HG02840 (cell line): ENCODE results near the gene AQP4.

Source experiments
- ATAC-seq: cut with Tn5 transposase; IDR thresholded peaks from one replicate; pipeline ENCODE4 v1.9.1; 2021; ENCODE audit warnings: mild to moderate bottlenecking, moderate library complexity, moderate number of reproducible peaks; ENCODE audit not compliant: unreplicated experiment, low FRiP score

Gene AQP4, protein sequence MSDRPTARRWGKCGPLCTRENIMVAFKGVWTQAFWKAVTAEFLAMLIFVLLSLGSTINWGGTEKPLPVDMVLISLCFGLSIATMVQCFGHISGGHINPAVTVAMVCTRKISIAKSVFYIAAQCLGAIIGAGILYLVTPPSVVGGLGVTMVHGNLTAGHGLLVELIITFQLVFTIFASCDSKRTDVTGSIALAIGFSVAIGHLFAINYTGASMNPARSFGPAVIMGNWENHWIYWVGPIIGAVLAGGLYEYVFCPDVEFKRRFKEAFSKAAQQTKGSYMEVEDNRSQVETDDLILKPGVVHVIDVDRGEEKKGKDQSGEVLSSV

GRCh38 chr18:26865557-26865956 lies at the start of gene AQP4:
Gene AQP4, minus strand, starts transcription at chr18:26865707. Its CDS starts 18 bp downstream, at chr18:26865689.
- ATAC-seq: no peak

DNA sequence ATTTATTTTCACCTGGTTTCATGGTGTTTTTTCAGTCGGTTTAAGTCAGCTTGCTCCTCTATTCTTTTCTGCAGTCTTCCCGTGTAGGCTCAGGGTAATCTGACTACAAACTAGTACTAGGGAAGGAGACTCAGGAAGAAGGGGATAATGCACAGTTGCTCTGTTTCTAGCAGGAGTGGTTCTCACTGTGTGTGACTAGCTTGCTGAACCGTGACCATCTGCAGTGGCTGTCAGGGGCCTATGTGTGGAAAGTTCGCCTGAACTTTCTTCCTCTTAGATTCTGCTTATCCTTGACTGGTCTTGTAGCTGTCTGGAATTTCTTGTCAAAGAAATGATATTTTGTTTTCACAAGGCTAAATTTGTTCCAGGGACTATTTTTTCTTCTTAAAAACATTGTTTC lies 46.3 kb upstream of the AQP4 start:
- no peak for ATAC-seq

DNA sequence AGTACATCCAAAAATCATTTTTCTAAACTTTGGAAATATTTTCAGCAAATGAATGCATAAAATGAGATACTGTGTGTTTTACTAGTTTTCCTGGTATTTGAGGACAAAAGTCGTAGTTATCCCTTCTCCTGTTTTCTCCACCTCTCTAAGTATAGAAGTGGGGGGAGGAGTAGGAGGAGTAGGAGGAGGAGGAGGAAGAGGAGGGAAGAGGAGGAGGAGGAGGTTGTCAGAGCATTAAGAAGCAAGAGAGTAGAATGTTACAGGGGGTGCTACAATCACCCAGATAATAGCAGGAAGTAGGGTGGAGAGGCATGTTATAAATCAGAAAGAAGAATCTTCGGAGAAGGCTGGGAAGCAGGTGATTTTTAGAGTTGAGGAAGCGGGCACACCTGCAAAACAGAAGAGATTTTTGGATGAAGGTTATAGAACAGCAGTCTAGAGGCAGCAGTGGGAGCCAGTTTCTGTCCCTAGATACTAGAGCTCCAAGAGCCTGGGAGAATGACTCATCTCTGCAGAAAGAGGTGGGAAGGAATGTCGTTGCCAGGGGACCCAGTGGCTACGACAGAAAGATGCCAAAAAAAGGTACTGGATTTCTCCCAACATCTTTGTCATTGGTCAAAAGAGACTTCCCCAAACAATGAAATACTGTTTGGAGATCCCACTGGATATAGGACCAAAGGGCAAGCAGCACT lies 44.2 kb upstream of the AQP4 start:
- ATAC-seq: no peak

DNA sequence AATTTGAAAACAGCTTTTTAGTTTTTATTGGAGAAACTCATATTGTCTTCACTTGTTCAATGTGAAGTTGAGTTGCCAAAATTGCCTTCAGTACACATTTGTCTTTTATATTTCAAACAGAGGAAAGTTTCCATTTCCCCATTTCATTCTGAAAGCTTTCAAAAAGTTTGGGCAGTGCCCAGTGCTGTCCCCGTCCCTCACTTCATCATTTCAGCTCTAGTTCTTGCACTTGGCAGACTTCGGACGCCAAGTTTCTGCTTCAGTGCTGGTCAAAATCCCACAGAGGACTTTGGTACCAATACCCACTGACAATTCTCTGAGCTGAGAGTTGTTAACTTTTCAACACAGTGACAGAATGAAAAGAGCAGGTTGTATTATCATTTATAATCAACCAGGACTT lies 43.4 kb upstream of the AQP4 start:
- ATAC-seq: no peak

DNA sequence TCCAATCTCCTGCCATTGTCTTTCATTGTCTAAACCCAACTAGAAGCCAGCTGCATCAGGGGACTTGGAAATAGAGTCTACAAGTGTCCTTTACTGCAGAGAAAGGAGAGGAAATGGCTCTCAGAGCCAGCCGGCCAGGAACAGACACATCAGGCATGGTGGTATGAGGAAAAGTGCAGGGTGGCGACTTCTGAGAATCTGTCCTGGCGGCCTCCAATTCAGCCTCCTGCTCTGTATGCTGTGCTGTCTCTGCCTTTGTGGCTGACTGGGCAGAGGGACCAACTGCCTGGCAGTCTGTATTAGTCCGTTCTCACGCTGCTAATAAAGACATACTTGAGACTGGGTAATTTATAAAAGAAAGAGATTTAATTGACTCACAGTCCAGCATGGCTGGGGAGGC lies 36.8 kb upstream of the AQP4 start:
- ATAC-seq: no peak

DNA sequence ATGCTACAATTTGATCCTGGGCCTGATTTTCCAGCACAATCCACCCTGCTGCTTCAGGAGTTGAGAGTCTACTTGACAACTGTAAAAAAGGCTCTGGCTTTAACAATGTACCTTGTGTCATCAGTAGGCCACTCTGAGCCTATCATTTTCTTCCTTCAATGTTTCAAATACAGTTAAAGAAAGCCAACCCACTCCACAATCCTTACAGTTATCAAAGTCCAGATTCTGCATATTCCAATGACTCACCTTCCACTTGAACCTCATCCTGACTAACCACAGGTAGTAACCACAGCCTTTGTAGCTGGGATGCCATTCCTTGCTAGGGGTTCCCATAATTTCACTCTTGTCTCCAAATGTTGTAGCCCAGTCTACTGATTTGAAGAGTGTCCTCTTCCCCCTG lies 35.5 kb upstream of the AQP4 start:
- ATAC-seq: no peak

DNA sequence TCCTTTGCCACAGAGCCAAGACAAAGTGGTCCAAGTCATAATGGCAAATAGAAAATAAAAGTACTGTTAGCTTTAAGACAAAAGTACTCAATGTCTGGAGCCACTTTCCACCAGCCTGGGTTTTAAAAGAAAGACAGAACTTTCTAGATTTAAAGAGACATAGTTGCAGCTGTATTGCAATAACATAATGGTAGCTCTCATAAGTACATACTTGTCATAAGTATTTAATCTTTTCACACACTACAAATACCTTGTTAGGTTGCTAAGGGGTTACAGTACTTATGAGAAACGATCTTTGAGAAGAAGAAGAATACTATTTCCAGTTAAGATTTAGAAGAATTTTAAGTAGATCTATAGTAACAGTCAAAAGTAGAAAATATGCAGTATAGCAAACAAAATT lies 28.9 kb upstream of the AQP4 start:
- ATAC-seq: no peak

GRCh38 chr18:26893996-26894395 lies 28.5 kb upstream of the AQP4 start:
- no peak for ATAC-seq

DNA sequence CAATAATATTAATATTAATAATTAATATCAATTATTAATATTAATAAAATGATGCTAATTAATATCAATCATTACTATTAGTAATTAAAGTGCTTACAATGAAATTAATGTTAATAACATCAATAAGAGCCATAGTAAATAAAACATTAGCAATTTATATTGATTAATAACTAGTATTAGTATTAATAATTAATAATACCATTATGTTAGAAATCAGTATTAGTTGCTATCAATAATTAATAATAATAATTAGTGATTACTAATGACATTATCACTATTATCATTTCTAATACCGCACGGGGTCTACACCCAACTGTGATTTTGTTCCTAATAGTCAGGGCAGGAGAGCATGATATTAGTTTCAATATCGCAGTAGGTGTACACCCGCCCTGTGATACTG lies 22.8 kb upstream of the AQP4 start:
- ATAC-seq: no peak

DNA sequence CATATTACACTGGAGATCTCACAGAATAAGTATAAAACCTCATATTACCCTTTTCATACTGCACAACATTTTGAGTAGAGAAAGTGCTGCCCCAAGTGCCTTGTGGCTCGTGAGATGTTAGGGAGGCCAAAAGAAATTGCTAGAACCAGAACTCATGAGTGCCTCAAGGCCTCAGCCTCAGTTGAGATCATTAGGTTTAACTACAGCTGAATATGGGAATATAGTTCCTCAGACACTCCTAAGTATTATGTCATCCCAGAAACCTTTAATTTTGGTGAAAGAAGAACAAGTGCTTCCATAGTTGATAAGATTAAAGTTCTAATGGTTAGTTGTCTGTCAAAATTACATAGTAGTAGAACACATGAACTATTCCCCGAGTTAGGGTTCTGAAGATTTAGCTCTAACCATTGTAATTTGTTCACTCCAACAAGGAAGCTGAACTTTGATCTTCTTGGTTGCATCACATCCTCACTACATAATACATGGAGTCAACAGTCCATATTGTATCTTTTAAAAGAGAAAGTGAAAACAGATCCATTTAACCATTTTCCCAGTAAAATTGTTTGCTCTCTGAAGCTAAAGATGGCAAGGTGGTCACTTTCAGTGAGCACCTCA lies 9.6 kb upstream of the AQP4 start:
- no peak for ATAC-seq

DNA sequence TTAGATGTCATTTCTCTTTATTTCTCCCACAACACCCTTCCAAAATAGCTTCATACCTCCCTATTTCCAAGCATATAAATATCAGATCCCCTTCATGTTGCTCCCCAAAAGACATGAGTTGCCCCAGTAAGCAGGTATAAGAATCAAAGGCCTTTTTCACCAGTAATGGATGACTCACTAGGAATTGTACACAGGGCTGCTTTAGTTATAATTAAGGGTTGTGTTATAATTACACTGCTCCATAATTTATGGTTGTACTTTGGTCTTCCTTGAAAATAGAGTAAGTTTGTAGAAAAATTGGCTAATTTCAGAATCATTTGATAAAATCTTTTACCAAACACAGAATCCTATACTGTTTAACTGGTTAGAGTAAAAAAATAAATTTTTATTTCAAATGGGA lies 8.8 kb upstream of the AQP4 start:
- ATAC-seq: no peak

DNA sequence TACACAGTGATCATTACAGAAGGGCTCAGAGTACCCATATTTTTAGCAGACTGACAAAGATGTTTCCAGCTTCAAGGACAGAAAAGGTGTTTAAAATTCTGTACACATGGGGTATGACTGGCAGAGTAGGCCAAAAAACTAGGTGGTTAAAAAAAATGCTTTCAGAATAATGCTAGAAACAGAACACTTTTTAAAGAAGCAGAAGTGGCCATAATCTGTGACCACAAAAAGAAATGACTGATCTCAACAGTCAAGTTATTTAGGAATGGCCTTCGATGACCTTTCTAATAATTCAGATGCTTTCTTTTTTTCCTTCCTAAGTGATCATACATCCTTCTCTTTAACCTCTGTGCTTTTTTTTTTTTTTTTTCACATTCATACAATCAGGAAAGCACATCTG lies 4.1 kb upstream of the AQP4 start:
- ATAC-seq: no peak

DNA sequence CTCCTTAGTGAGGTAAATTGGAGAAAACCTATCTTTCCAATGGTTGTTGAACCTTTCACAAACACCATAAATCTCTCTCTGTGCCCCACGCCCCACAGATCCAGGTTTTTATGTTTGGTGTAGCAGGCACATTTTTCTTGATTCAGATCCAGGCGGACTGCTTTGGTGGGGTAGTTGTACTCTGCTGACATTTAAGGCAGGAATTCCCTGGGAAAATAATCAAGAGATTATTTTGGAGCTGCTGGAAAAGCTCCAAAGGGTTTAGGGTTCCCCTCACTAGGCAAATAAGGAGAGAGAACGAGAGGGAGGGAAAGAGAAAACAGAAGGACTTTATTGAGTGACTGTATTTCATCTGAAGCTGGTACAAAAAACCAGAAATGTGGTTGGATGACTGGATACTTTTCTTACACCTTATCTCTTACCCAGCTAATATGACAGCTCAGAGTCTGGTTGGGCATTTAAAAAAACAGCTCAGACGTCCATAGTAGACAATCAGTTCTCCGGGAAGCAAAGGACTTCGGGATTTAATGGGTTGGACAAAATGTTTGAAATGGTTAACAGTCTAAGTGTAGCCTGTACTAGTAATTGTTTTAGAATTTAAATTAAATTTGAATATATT lies 3.6 kb upstream of the AQP4 start:
- no peak for ATAC-seq

- ATAC-seq: no peak
Observed at GRCh38 chr18:26867471-26867870, 2.0 kb upstream of the AQP4 start.

DNA sequence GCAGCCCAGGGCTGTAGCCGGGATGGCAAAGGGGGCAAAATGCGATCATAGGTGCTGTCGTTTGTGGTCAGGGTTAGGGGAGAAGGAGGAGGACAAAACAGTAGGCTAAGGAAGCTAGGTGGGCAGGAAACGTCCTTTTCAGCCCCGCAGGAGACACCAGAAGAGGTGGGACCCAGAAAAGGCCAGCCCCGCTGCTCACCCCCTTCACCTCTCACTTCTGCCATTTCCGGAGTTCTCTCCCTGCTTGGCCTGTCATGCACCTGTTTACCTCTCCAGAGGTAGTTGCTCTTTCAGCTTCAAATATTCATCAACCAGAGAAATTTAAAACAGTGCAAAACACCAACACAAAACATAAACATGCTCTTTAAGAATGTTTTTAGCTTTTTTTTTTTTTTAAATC lies 849 bp downstream of the AQP4 start:
- no peak for ATAC-seq

DNA sequence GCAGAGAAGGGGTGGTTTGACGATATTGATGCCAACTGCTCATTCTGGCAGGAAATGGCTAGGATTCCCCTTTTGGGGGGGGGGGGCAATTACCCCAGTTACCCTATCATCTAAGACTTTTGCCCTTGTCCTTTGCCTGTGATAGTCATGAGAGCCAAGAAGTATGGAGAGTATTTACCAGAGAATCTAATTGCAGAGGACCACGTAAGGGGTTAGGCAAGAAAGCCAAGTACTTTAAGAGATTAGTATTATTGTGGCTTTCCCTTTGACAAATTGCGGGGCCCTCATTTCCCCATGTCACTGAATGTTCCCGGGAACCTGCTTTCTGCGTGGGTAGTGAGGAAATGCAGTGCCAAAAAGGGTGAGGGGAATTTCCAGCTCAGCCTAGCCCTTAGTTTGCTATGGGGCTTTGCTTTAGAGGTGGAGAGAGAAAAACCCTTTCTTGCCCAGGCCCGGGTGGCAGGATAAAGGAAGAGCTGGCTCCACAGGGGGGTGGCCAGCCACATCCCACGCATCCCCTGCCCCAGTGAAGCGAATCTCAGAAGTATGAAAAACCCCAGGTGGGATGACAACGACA lies 1.5 kb downstream of the AQP4 start:
- ATAC-seq: no peak

DNA sequence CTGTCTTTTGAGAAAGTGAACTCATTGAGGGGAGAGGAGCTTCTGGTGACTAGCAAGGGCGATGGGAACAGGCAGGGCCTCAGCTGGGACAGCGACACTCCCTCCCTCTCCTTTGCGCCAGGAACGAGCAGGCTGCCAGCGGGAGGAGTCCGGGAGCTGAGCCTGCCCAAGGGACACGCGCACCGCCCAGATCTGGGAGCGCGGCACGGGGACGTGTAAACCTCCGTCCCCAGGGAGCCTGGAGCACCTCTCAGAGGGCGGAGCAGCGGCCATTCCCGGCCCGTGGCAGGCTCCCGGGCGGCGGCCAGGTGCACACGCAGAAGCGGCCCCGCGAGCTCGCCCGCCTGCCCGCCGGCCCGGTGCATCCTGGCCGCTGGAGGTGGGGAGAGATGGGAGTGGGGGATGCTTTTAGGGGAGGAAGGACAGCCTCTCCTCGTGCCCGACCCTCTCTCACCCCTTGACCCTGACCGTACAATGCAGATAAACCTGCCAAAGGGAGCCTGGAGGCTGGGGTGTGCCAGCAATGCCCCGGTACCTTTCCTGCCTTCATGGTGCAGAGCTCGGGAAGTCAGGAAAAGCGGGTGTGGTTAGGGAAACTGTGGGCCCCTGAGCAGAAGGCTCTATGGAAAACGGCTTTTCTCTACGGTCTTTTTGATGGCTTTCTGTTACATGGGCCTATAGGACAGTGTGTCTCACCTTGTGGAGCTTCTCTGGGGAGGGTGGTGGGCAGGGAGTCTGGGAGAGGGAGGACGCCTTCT lies 2.2 kb downstream of the AQP4 start:
- no peak for ATAC-seq

GRCh38 chr18:26862084-26862483 lies 3.4 kb downstream of the AQP4 start:
- no peak for ATAC-seq

DNA sequence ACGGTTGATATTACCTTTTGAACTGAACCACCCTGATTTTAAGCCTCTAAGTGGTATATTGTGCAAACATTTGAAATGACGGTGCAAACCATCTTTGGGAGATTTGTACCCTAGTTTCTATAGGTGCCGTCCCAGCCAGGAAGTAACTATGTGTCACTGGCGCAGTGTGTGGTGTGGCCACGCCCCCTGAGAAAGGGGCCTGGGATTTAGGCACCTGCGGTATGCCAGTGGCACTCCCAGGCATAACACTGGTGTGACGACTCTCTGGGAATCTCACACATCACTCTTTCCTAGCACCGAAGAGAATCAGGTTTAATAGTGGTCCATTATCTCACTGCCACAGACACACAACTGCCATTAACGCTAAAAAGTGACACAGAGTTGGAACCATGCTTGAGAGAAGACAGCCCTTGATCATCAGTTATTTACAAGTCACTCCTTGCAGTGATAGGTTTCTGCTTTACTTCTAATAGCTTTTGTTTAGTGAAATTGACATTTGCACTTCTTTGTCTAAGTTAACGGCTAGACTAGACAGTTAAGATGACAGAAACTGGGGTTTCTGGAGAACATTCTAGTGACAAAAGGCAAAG lies 11.1 kb downstream of the AQP4 start:
- no peak for ATAC-seq

- ATAC-seq: no peak
Observed at GRCh38 chr18:26853401-26853800, 12.1 kb downstream of the AQP4 start.
